ENCODE data around the gene DTWD2.

DNA sequence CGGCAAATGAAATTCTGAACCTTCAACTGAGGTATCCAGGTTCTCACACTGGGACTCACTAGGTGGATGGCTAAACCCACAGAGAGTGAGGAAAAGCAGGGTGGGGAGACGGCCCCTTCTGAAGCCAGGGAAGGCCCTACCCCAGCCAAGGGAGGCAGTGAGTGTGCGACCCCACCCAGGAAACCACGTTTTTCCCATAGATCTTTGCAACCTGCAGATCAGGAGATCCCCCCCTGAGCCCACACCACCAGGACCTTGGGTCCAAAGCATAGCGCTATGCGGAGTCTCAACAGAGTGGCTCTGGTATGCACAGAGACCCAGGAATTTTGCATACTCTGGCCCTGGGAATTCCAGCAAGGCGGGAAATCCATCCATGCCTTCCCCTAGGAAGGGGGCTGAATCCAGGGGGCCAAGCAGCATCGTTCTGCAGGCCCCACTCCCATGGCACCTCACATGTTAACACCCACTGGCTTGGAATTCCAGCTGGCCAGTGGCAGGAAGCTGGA, 19.9 kb downstream of the DTWD2 start:
- TF ChIP-seq EP300 (conservative IDR thresholded peaks at IDR 0.05; ENCODE audit: poor library complexity, severe bottlenecking) = no peak
- TF ChIP-seq, protein P1, sequence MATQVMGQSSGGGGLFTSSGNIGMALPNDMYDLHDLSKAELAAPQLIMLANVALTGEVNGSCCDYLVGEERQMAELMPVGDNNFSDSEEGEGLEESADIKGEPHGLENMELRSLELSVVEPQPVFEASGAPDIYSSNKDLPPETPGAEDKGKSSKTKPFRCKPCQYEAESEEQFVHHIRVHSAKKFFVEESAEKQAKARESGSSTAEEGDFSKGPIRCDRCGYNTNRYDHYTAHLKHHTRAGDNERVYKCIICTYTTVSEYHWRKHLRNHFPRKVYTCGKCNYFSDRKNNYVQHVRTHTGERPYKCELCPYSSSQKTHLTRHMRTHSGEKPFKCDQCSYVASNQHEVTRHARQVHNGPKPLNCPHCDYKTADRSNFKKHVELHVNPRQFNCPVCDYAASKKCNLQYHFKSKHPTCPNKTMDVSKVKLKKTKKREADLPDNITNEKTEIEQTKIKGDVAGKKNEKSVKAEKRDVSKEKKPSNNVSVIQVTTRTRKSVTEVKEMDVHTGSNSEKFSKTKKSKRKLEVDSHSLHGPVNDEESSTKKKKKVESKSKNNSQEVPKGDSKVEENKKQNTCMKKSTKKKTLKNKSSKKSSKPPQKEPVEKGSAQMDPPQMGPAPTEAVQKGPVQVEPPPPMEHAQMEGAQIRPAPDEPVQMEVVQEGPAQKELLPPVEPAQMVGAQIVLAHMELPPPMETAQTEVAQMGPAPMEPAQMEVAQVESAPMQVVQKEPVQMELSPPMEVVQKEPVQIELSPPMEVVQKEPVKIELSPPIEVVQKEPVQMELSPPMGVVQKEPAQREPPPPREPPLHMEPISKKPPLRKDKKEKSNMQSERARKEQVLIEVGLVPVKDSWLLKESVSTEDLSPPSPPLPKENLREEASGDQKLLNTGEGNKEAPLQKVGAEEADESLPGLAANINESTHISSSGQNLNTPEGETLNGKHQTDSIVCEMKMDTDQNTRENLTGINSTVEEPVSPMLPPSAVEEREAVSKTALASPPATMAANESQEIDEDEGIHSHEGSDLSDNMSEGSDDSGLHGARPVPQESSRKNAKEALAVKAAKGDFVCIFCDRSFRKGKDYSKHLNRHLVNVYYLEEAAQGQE (IDR thresholded peaks at IDR 0.05; ENCODE audit: borderline replicate concordance) = no peak
- TF ChIP-seq TAF1 (IDR thresholded peaks at IDR 0.05; ENCODE audit: low read depth) = no peak
- TF ChIP-seq, protein P2, sequence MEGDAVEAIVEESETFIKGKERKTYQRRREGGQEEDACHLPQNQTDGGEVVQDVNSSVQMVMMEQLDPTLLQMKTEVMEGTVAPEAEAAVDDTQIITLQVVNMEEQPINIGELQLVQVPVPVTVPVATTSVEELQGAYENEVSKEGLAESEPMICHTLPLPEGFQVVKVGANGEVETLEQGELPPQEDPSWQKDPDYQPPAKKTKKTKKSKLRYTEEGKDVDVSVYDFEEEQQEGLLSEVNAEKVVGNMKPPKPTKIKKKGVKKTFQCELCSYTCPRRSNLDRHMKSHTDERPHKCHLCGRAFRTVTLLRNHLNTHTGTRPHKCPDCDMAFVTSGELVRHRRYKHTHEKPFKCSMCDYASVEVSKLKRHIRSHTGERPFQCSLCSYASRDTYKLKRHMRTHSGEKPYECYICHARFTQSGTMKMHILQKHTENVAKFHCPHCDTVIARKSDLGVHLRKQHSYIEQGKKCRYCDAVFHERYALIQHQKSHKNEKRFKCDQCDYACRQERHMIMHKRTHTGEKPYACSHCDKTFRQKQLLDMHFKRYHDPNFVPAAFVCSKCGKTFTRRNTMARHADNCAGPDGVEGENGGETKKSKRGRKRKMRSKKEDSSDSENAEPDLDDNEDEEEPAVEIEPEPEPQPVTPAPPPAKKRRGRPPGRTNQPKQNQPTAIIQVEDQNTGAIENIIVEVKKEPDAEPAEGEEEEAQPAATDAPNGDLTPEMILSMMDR (IDR thresholded peaks at IDR 0.05; ENCODE audit: poor library complexity, severe bottlenecking) = no peak
- no peak for TF ChIP-seq SMC3 (conservative IDR thresholded peaks at IDR 0.05; ENCODE audit: poor library complexity)
- no peak for TF ChIP-seq EZH2 (IDR thresholded peaks at IDR 0.05; ENCODE audit: borderline replicate concordance, insufficient read depth, low read length, poor library complexity, severe bottlenecking)
- no peak for TF ChIP-seq POLR2AphosphoS5 (IDR thresholded peaks at IDR 0.05)
- no peak for TF ChIP-seq MXI1 (conservative IDR thresholded peaks at IDR 0.05; ENCODE audit: poor library complexity, severe bottlenecking)
- no peak for TF ChIP-seq RAD21 (conservative IDR thresholded peaks at IDR 0.05)

Data from neural cell (in vitro differentiated cells).